GM13977 (cell line): Measurements from ENCODE around the gene SEH1L.

ENCODE experiments used
- DNase-seq: peaks from one replicate; pipeline ENCODE4 v3.0.0; 2012; ENCODE audit warnings: low spot score
- CTCF ChIP-seq: IDR thresholded peaks from 2 replicates; pipeline ENCODE4 v1.5.1; 2012; ENCODE audit warnings: mild to moderate bottlenecking, control low read depth; ENCODE audit not compliant: insufficient read depth; ENCODE audit errors: extremely low read depth, missing control alignments
- in situ Hi-C: fragments of 300-500 bp; cut with MboI; formaldehyde crosslinking; loops from one replicate; pipeline ENCODE4 v1.12.0; 2022; ENCODE audit warnings: low sequenced_read_pairs, low pct_unique_long_range_greater_than_20kb, mixed read lengths, inconsistent platforms; ENCODE audit not compliant: unreplicated experiment

Gene SEH1L

DNA sequence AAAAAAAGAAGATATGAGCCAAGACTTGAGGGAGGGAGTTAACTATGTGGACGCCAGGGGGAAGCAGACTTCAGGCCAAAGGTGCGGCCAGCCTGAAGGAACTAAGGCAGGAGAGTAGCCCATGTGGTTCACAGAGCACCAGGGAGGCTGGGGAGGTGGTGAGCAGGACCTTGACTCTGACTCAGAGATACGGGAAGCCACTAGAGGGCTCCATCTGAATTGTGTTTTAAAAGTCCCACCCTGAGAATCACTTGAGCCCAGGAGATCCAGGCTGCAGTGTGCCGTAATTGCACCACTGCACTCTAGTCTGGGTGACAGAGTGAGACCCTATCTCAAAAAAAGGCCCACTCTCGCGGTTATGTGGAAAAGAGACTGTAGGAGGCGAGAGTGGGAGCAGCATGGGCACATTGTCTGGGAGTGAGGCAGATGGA, 55.7 kb downstream of the SEH1L start:
- no peak for DNase-seq

GRCh38 chr18:13004396-13004795, 56.6 kb downstream of the SEH1L start:
- in situ Hi-C loops: loop anchor here (25.0 kb wide), 1 partner anchor 108 kb away; no protein-coding TSS in a partner anchor
- no peak for TF ChIP-seq CTCF
- DNase-seq: no peak

More for the DNA sequence above, 55.7 kb downstream of the SEH1L start:
- TF ChIP-seq CTCF: peak; percentile 55
- in situ Hi-C loops: loop anchor here (25.0 kb wide), 1 partner anchor 109 kb away; no protein-coding TSS in a partner anchor

DNA sequence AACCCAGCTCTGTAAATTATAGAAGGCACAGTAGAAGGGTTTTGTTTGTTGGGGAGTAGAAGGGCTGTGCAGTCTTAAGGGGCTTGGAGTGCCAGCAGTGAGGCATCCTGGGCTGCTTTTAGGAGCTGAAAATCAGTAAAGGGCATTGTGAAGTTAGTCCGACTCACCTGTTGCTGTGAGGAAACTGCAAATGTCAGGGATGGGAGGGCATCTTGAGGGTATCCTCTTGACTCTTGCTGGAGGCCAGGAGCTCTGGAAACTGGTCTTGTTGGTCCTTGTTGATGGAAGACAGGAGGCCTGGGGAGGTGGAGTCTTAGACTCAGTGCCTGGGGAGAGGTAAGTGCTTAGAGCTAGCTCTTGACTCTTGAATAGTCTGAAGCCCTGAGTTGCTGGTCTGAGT, 57.5 kb downstream of the SEH1L start:
- DNase-seq: no peak
- in situ Hi-C loops: loop anchor here (25.0 kb wide), 1 partner anchor 107 kb away; no protein-coding TSS in a partner anchor
- TF ChIP-seq CTCF: no peak

DNA sequence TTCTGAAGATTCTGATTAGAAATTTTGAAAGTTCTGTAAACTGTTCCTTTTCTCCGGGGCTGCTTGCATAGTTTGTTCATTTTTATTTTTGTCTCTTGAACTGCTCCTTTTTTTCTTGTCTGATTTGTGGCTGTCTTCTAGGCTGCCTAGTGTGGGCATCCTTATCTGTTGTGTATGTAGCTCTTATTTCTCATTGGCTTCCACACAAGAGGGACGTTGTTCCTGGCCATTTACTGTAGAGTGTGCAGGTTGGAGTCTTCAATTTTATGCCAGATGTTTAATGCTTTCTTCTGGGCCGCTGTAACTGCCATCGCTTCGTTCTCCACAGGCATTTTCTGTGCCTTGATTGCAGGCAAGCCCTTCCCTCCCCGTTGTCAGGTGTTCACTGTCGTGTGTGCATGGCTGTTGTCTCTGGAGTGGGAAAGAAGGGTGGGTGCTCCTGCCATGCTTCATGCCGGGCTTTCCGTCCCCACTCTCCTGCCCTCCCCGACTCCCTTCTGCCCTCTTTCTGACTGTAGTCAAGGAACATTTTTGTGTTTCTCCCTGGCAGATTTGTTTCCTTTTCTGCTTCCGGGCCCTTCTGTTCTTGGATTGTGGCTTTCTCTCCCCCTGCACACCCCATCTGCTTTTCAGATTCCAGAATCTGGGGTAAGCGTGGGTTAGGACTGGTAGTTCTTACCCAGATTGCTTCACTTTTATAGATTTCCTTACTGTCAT, 58.9 kb downstream of the SEH1L start:
- no peak for TF ChIP-seq CTCF
- in situ Hi-C loops: loop anchor here (25.0 kb wide), 1 partner anchor 106 kb away; no protein-coding TSS in a partner anchor
- DNase-seq: no peak

GRCh38 chr18:13007248-13007560, 59.4 kb downstream of the SEH1L start:
- no peak for DNase-seq
- TF ChIP-seq CTCF: no peak
- in situ Hi-C loops: loop anchor here (25.0 kb wide), 1 partner anchor 105 kb away; no protein-coding TSS in a partner anchor

- in situ Hi-C loops: loop anchor here (25.0 kb wide), 1 partner anchor 101 kb away; no protein-coding TSS in a partner anchor
- no peak for TF ChIP-seq CTCF
- DNase-seq: no peak
Observed at GRCh38 chr18:13011719-13012118, 63.9 kb downstream of the SEH1L start.

GRCh38 chr18:13014232-13014631, 66.4 kb downstream of the SEH1L start:
- in situ Hi-C loops: loop anchor here (25.0 kb wide), 1 partner anchor 98 kb away; no protein-coding TSS in a partner anchor
- TF ChIP-seq CTCF: no peak
- DNase-seq: no peak
